HepG2 (cell line): ENCODE measurements around the gene POFUT1.

ENCODE experiments used
- EZH2 ChIP-seq: conservative IDR thresholded peaks from 2 replicates; pipeline ENCODE4 v1.6.1; 2012; ENCODE audit warnings: mild to moderate bottlenecking, low read depth, low read length, moderate library complexity
- GZF1 ChIP-seq: sonication (generic); formaldehyde crosslinking; IDR thresholded peaks from 2 replicates; pipeline ENCODE4 v1.5.1; 2020; ENCODE audit warnings: mild to moderate bottlenecking, missing genetic modification reagents
- KDM1A ChIP-seq: IDR thresholded peaks from 2 replicates; pipeline ENCODE4 v1.6.1; 2016; ENCODE audit warnings: missing compliant biosample characterization
- ZNF546 ChIP-seq: sonication (generic); formaldehyde crosslinking; conservative IDR thresholded peaks from 2 replicates; pipeline ENCODE4 v1.8.1; 2023; ENCODE audit warnings: mild to moderate bottlenecking, missing genetic modification reagents
- TF ChIP-seq, protein P1 (sequence below), 2 experiments: sonication (generic) in 1 of 2; formaldehyde crosslinking in 1 of 2; IDR thresholded peaks; 2 replicates each; pipeline versions ENCODE4 v1.5.1 to v1.6.1; 2011 to 2020; ENCODE audit warnings: borderline replicate concordance in 1 of 2, low read depth in 1 of 2, low read length in 1 of 2, mild to moderate bottlenecking in 1 of 2, missing genetic modification reagents in 1 of 2, moderate library complexity in 1 of 2

GRCh38 chr20:32201296-32201976, 6.2 kb upstream of the POFUT1 start:
- no peak for TF ChIP-seq ZNF546 (CRISPR knock-in tag)
- TF ChIP-seq KDM1A (CRISPR knock-in tag): no peak
- TF ChIP-seq EZH2: no peak
- no peak for TF ChIP-seq GZF1 (CRISPR knock-in tag)
- TF ChIP-seq, protein P1, sequence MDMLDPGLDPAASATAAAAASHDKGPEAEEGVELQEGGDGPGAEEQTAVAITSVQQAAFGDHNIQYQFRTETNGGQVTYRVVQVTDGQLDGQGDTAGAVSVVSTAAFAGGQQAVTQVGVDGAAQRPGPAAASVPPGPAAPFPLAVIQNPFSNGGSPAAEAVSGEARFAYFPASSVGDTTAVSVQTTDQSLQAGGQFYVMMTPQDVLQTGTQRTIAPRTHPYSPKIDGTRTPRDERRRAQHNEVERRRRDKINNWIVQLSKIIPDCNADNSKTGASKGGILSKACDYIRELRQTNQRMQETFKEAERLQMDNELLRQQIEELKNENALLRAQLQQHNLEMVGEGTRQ (IDR thresholded peaks at IDR 0.05; ENCODE audit: low read depth, low read length): no peak
- TF ChIP-seq, protein P1 (CRISPR knock-in tag; IDR thresholded peaks at IDR 0.05; ENCODE audit: borderline replicate concordance): no peak
